Activated T-helper 2 cell treated with anti-CD3 and anti-CD28 coated beads, Interferon-gamma antibody, Interleukin-2, Interleukin-4, amounts not matched to agents 10 μg/mL and 5 μg/mL and 100 μg/mL, durations not matched to agents 14 hours and 24 hours and 36 hours (primary cell): ENCODE measurements around the gene PRICKLE2. TPM values are rescaled to one million over a fixed set of nuclear protein-coding genes. Genes with fewer than 3 reads are reported as not detected.

Source experiments
- DNase-seq: peaks from one replicate; pipeline ENCODE4 v3.0.0; 2021; ENCODE audit warnings: low spot score
- H3K27ac Mint-ChIP-seq: one replicate; pipeline ENCODE4 v1.8.0; 2021; ENCODE audit warnings: mixed read lengths
- H3K27me3 Mint-ChIP-seq: one replicate; pipeline ENCODE4 v1.8.0; 2021; ENCODE audit warnings: low read depth, mixed read lengths
- H3K36me3 Mint-ChIP-seq: one replicate; pipeline ENCODE4 v1.8.0; 2021; ENCODE audit warnings: low read depth, mixed read lengths
- H3K4me1 Mint-ChIP-seq: one replicate; pipeline ENCODE4 v1.8.0; 2021; ENCODE audit warnings: low read depth, mixed read lengths
- H3K4me3 Mint-ChIP-seq: one replicate; pipeline ENCODE4 v1.8.0; 2021; ENCODE audit warnings: low read depth, mild to moderate bottlenecking, moderate library complexity, mixed read lengths
- H3K9me3 Mint-ChIP-seq: one replicate; pipeline ENCODE4 v1.8.0; 2021; ENCODE audit warnings: mixed read lengths
- intact Hi-C: fragments of 100-400 bp; cut with micrococcal nuclease; formaldehyde crosslinking; loops from one replicate; pipeline ENCODE4 v1.15.1; 2023
- total RNA-seq: library from RNA; stranded (reverse); gene quantifications from 2 replicates; pipeline ENCODE4 v1.2.3, GENCODE V29; 2022

The PRICKLE2 gene
- total RNA-seq, 1 donor from 2014 or later, result not detected

DNA sequence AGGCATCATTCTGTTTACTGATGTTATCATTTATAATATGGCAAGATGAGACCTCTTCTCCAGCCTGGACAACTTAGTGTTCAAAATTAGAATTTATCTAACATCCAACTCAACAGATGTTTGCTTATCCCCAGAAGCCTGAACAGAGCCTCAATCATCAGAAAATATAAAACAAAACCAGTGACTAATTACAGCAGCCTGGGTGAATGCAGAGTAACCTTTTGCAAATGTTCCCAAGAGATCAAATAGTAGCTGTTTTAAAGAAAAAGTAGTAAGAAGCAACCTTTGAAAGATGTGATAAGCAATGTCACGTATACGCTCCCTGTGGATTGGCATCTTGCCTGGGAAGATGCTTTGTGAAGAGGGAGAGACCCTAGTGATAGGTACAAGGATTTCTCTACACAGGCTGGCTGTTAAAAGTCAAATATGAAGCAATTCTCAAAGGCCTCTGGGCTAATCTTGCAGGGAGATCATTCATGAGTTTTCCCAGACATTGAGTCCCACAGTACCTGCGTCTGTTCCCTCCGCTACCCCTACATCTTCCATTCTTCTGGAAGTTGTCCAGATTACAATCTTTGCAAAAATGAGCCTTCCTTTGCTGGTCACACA lies 39.3 kb upstream of the PRICKLE2 start:
- Mint-ChIP-seq H3K27ac (no peak overlapping the region), H3K27me3 (peaks cover 21% of the 10 kb centered on the region), H3K36me3 (no peaks in the 10 kb centered on the region), H3K4me3 (no peak overlapping the region), H3K4me1 (peaks cover 3% of the 10 kb centered on the region), H3K9me3 (no peaks in the 10 kb centered on the region)
- DNase-seq, result no peak
- intact Hi-C loops, result loop anchor here (5.0 kb wide), 1 partner anchor 133 kb away; no protein-coding TSS in a partner anchor

DNA sequence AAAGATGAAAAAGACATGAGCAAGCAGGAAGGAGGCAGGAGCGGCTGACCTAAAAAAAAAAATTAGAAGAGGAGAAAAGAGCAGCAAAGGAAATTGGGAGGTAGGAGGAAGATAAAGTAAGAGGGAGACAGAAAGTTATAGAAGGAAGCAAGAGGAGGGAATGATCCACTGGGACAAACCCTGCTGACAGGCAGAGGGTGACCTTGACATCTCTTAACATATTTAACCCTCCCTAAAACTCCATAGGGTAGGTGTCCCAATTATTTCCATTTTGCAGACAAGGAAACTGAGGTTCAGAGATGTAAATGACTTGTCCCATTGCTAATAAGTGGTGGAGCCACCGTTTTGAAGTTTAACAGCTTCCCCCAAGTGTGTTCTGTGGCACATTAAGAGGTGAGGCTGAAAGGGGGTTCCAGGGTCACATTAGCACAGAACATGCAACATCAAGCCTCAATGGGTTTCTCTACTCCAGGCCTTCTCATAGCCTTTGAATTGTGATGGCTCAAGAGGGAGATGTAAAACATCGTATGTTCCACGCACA lies 37.4 kb upstream of the PRICKLE2 start:
- H3K4me3 Mint-ChIP-seq, result no peak overlapping the region
- no peaks in the 10 kb centered on the region for H3K9me3 Mint-ChIP-seq
- peaks cover 3% of the 10 kb centered on the region for H3K4me1 Mint-ChIP-seq
- H3K36me3 Mint-ChIP-seq, result no peaks in the 10 kb centered on the region
- intact Hi-C loops, result loop anchor here (5.0 kb wide), 1 partner anchor 135 kb away; no protein-coding TSS in a partner anchor
- no peak overlapping the region for H3K27ac Mint-ChIP-seq
- no peak for DNase-seq
- H3K27me3 Mint-ChIP-seq, result peaks cover 14% of the 10 kb centered on the region

DNA sequence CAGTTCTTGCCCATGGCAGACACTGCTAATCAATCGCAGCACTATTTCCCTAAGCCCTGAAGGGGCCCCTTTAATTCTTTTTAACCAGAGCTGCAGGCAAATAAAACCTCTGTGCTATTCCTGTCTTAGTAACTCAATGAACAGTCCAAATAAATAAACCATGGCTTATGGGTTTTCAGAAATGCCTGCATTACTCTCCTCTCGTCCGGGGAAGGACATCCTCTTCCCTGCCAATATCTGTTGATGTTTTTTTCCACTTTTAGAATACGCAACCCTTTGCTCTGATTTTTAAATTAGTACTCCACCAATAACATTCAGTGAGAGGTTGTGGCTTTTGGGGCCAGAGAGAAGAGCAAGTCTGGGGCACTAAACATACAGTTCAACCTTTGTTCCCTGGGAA lies 35.2 kb upstream of the PRICKLE2 start:
- Mint-ChIP-seq H3K27me3 (peaks cover 5% of the 10 kb centered on the region), H3K9me3 (no peaks in the 10 kb centered on the region), H3K4me3 (no peak overlapping the region), H3K36me3 (no peaks in the 10 kb centered on the region), H3K27ac (no peak overlapping the region), H3K4me1 (no peaks in the 10 kb centered on the region)
- DNase-seq, result no peak
- intact Hi-C loops, result loop anchor here (5.0 kb wide), 1 partner anchor 137 kb away; no protein-coding TSS in a partner anchor

DNA sequence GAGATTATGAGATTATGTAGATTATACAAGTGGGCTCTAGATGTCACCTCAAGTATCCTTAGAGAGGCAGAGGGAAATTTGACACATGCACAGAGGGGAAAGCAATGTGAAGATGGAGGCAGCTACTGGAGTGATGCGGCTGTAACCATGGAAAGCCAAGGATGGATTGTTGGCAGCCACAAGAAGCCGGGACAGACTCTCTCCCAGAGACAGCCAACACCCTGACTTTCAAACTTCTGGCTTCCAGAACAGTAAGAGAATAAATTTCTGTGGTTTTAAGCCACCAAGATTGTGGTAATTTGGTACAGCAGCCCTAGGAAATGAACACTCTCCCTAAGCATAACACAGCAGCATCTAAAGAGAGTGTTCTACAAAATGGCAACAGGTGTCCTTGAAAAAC lies 34.4 kb upstream of the PRICKLE2 start:
- H3K9me3 Mint-ChIP-seq, result no peaks in the 10 kb centered on the region
- H3K27me3 Mint-ChIP-seq, result peaks cover 2% of the 10 kb centered on the region
- intact Hi-C loops, result loop anchor here (5.0 kb wide), 1 partner anchor 138 kb away; no protein-coding TSS in a partner anchor
- no peak for DNase-seq
- H3K36me3 Mint-ChIP-seq, result no peaks in the 10 kb centered on the region
- no peak overlapping the region for H3K4me3 Mint-ChIP-seq
- H3K4me1 Mint-ChIP-seq, result no peaks in the 10 kb centered on the region
- no peak overlapping the region for H3K27ac Mint-ChIP-seq

- intact Hi-C loops, result no loop called here
These were observed 32.0 kb upstream of the PRICKLE2 start for GRCh38 chr3:64257100-64257755.

GRCh38 chr3:64255741-64256340 lies 30.6 kb upstream of the PRICKLE2 start:
- no peak for DNase-seq
- no peak overlapping the region for H3K4me3 Mint-ChIP-seq
- H3K27ac Mint-ChIP-seq, result no peak overlapping the region
- intact Hi-C loops, result no loop called here
- no peaks in the 10 kb centered on the region for H3K9me3 Mint-ChIP-seq
- no peaks in the 10 kb centered on the region for H3K4me1 Mint-ChIP-seq
- H3K36me3 Mint-ChIP-seq, result no peaks in the 10 kb centered on the region
- H3K27me3 Mint-ChIP-seq, result no peaks in the 10 kb centered on the region

More at GRCh38 chr3:64257100-64257755, 32.0 kb upstream of the PRICKLE2 start:
- Mint-ChIP-seq H3K27me3 (no peaks in the 10 kb centered on the region), H3K4me1 (no peaks in the 10 kb centered on the region), H3K9me3 (no peaks in the 10 kb centered on the region), H3K27ac (no peak overlapping the region), H3K36me3 (no peaks in the 10 kb centered on the region), H3K4me3 (no peak overlapping the region)
- no peak for DNase-seq

DNA sequence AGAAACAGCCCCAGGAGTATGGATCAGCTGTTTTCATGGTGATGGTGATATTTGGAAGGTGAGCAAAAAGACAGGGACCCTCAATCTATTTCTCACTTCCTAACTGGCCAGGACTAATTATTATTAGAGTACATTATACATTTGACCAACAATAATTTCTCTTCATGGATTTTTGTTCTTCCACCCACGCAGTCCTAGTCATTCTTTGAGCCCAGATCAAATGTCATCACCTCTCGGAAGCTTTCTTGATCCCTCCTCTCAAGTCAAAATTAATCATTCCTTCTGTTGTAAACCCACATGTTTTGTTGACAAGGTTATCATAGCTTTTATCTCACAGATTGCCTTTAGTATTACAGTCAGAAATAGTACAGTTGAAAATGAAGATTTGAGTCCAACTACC lies 29.2 kb upstream of the PRICKLE2 start:
- no peak overlapping the region for H3K4me3 Mint-ChIP-seq
- no peaks in the 10 kb centered on the region for H3K27me3 Mint-ChIP-seq
- no peak overlapping the region for H3K27ac Mint-ChIP-seq
- H3K9me3 Mint-ChIP-seq, result no peaks in the 10 kb centered on the region
- intact Hi-C loops, result no loop called here
- no peaks in the 10 kb centered on the region for H3K4me1 Mint-ChIP-seq
- DNase-seq, result no peak
- H3K36me3 Mint-ChIP-seq, result no peaks in the 10 kb centered on the region

DNA sequence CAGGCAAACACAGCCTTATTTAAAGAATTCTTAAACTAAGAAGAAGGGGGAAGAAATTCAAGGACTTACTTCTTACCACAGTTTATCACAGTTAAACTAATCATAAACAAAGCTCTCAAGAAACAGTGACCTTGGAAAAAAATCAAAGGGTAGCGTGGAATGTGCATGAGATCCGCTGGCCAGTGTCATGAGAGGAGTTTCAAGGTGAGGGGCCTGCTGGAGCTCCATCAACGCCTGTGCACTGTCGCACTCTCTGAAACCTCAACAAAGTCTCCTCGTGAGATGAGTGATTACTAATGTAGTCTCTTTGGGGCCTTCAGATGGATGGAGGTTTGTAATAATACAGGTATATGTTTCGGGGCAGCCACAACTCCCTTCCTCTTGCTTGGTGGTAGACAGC lies 28.4 kb upstream of the PRICKLE2 start:
- no peaks in the 10 kb centered on the region for H3K36me3 Mint-ChIP-seq
- DNase-seq, result no peak
- H3K27ac Mint-ChIP-seq, result no peak overlapping the region
- intact Hi-C loops, result no loop called here
- no peaks in the 10 kb centered on the region for H3K27me3 Mint-ChIP-seq
- no peaks in the 10 kb centered on the region for H3K9me3 Mint-ChIP-seq
- H3K4me3 Mint-ChIP-seq, result no peak overlapping the region
- no peaks in the 10 kb centered on the region for H3K4me1 Mint-ChIP-seq

DNA sequence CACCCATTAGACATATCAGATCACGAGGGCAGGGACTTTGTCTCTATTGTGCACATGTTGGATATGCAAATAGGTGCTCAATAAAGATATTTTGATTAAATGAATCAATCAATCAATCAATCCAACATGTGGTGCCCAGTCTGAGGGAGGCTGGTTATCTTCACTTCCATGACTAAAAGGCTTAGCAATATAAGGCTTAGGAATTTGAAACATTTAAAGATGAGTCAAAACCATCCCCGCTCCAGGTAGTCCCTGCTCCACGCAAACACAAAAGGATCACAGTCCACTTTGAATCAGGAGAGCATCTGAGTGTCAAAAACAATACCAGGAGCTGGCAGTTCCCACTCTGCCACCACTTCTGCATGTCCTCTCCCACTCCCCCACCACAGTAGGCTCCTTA lies 25.8 kb upstream of the PRICKLE2 start:
- Mint-ChIP-seq H3K27ac (no peak overlapping the region), H3K4me1 (no peaks in the 10 kb centered on the region), H3K9me3 (no peaks in the 10 kb centered on the region), H3K27me3 (peaks cover 2% of the 10 kb centered on the region), H3K4me3 (no peak overlapping the region), H3K36me3 (no peaks in the 10 kb centered on the region)
- intact Hi-C loops, result no loop called here
- DNase-seq, result no peak

DNA sequence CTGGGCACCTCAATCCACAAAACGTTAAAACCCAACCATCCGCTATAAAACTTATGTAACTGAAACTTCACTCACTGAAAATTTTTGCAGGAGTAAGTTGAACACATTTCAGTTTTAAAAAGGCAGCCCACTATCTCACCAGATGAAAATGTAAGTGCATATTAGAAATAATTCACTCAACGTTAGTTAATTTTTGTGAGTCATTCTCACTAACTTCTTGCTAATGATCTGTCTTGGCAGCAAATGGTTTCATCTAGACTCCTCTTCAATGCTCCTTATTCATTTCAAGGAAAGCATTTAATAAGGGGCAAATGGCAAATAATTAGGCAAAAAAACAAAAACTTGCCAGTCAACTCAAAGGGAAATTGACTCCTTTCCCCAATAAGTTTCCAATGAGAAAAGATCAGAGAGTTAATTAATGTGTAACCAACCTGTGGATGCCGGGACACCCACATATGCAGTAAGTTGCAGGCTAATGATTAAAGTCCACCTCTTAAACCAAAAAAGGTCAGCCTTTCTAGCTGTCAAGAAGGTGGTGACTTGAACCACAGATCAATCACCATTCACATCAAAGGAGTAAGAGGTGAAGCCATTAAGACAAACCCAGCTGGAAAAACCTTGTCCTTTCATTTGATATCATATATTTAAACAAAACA lies 22.9 kb upstream of the PRICKLE2 start:
- Mint-ChIP-seq H3K27me3 (peaks cover 2% of the 10 kb centered on the region), H3K9me3 (no peaks in the 10 kb centered on the region), H3K4me3 (no peak overlapping the region), H3K27ac (no peak overlapping the region), H3K36me3 (no peaks in the 10 kb centered on the region), H3K4me1 (no peaks in the 10 kb centered on the region)
- no peak for DNase-seq
- intact Hi-C loops, result no loop called here

GRCh38 chr3:64244011-64244942 lies 19.0 kb upstream of the PRICKLE2 start:
- no peaks in the 10 kb centered on the region for H3K4me1 Mint-ChIP-seq

GRCh38 chr3:64242435-64242834 lies 17.2 kb upstream of the PRICKLE2 start:
- H3K27ac Mint-ChIP-seq, result no peak overlapping the region
- H3K4me3 Mint-ChIP-seq, result no peak overlapping the region
- no peaks in the 10 kb centered on the region for H3K36me3 Mint-ChIP-seq
- DNase-seq, result no peak
- intact Hi-C loops, result no loop called here
- no peaks in the 10 kb centered on the region for H3K9me3 Mint-ChIP-seq
- H3K4me1 Mint-ChIP-seq, result no peaks in the 10 kb centered on the region
- H3K27me3 Mint-ChIP-seq, result no peaks in the 10 kb centered on the region

More at GRCh38 chr3:64244011-64244942, 19.0 kb upstream of the PRICKLE2 start:
- Mint-ChIP-seq H3K27ac (no peak overlapping the region), H3K4me3 (no peak overlapping the region), H3K9me3 (no peaks in the 10 kb centered on the region), H3K36me3 (no peaks in the 10 kb centered on the region), H3K27me3 (peaks cover 2% of the 10 kb centered on the region)
- DNase-seq, result no peak
- intact Hi-C loops, result no loop called here
